Neural cell (in vitro differentiated cells): ENCODE data around the gene ZFR. TPM values are rescaled to one million over a fixed set of nuclear protein-coding genes. Genes with fewer than 3 reads are reported as not detected.

ENCODE experiments used
- H2AFZ ChIP-seq: fragments of 200-600, 300-800 bp; sonication (generic), shearing (Covaris generic); 2 replicates; pipeline ENCODE4 v1.6.0; 2014; ENCODE audit warnings: low read depth, mild to moderate bottlenecking, antibody characterized with exemption, low read length, moderate library complexity
- H3F3A ChIP-seq: fragments of 200-600 bp; shearing (Covaris generic); 2 replicates; pipeline ENCODE4 v1.6.1; 2016; ENCODE audit warnings: mild to moderate bottlenecking, moderate library complexity, mixed read lengths, antibody characterized with exemption, low read length; ENCODE audit not compliant: insufficient read depth, poor library complexity, severe bottlenecking
- H3K27ac ChIP-seq: fragments of 200-600, 300-800 bp; sonication (generic), shearing (Covaris generic); 2 replicates; pipeline ENCODE4 v1.5.1; 2014; ENCODE audit warnings: mild to moderate bottlenecking, low read length, moderate library complexity
- H3K27me3 ChIP-seq: fragments of 300-800, 200-600 bp; sonication (generic), shearing (Covaris generic); 2 replicates; pipeline ENCODE4 v1.6.0; 2014; ENCODE audit warnings: mild to moderate bottlenecking, low read depth, low read length, moderate library complexity; ENCODE audit not compliant: insufficient read depth
- H3K36me3 ChIP-seq: fragments of 300-800, 200-600 bp; sonication (generic), shearing (Covaris generic); 2 replicates; pipeline ENCODE4 v1.5.1; 2014; ENCODE audit warnings: mild to moderate bottlenecking, antibody characterized with exemption, low read length, moderate library complexity; ENCODE audit not compliant: insufficient read depth
- H3K4me2 ChIP-seq: fragments of 300-800, 200-600 bp; sonication (generic), shearing (Covaris generic); 2 replicates; pipeline ENCODE4 v1.6.0; 2014; ENCODE audit warnings: mild to moderate bottlenecking, low read length
- H3K4me3 ChIP-seq: fragments of 300-800, 200-600 bp; sonication (generic), shearing (Covaris generic); 2 replicates; pipeline ENCODE4 v1.5.1; 2014; ENCODE audit warnings: mild to moderate bottlenecking, low read length, moderate library complexity
- H3K79me2 ChIP-seq: fragments of 200-600 bp; shearing (Covaris generic); replicated peaks from 2 replicates; pipeline ENCODE4 v1.6.0; 2014; ENCODE audit warnings: mild to moderate bottlenecking, low read length, moderate library complexity; ENCODE audit not compliant: insufficient read depth
- H3K9ac ChIP-seq: fragments of 300-800, 200-600 bp; sonication (generic), shearing (Covaris generic); 2 replicates; pipeline ENCODE4 v1.6.1; 2016; ENCODE audit warnings: mild to moderate bottlenecking, low read length, mixed read lengths
- H3K9me2 ChIP-seq: fragments of 200-600 bp; shearing (Covaris generic); 2 replicates; pipeline ENCODE4 v1.6.1; 2016; ENCODE audit warnings: mild to moderate bottlenecking, low read length, mixed read lengths; ENCODE audit not compliant: insufficient read depth
- H3K9me3 ChIP-seq: fragments of 200-600, 300-800 bp; sonication (generic), shearing (Covaris generic); 2 replicates; pipeline ENCODE4 v1.6.1; 2016; ENCODE audit warnings: mild to moderate bottlenecking, mixed run types, low read length, moderate library complexity, mixed read lengths
- H4K20me1 ChIP-seq: fragments of 200-600 bp; shearing (Covaris generic); 2 replicates; pipeline ENCODE4 v1.6.1; 2016; ENCODE audit warnings: mild to moderate bottlenecking, mixed run types; ENCODE audit not compliant: insufficient read depth
- CTCF ChIP-seq: fragments of 450-650 bp; IDR thresholded peaks from 2 replicates; pipeline ENCODE4 v1.5.1; 2014; ENCODE audit warnings: antibody characterized with exemption, mild to moderate bottlenecking, moderate library complexity; ENCODE audit not compliant: poor library complexity, severe bottlenecking
- EP300 ChIP-seq: fragments of 450-650 bp; conservative IDR thresholded peaks from 2 replicates; pipeline ENCODE4 v1.6.1; 2014; ENCODE audit warnings: antibody characterized with exemption, mild to moderate bottlenecking, moderate library complexity; ENCODE audit not compliant: poor library complexity, severe bottlenecking
- EZH2 ChIP-seq: fragments of 200-600, 300-800 bp; shearing (Covaris generic), sonication (generic); IDR thresholded peaks from 2 replicates; pipeline ENCODE4 v1.6.1; 2014; ENCODE audit warnings: antibody characterized with exemption, low read length, borderline replicate concordance, mild to moderate bottlenecking; ENCODE audit not compliant: insufficient read depth, poor library complexity, severe bottlenecking
- MXI1 ChIP-seq: fragments of 450-650 bp; conservative IDR thresholded peaks from 2 replicates; pipeline ENCODE4 v1.6.1; 2014; ENCODE audit warnings: antibody characterized with exemption, mild to moderate bottlenecking; ENCODE audit not compliant: poor library complexity, severe bottlenecking
- POLR2AphosphoS5 ChIP-seq: IDR thresholded peaks from 2 replicates; pipeline ENCODE4 v1.6.1; 2012
- RAD21 ChIP-seq: fragments of 450-650 bp; conservative IDR thresholded peaks from 2 replicates; pipeline ENCODE4 v1.6.1; 2014; ENCODE audit warnings: antibody characterized with exemption, mild to moderate bottlenecking, moderate library complexity
- REST ChIP-seq: IDR thresholded peaks from 2 replicates; pipeline ENCODE4 v1.6.1; 2012; ENCODE audit warnings: borderline replicate concordance
- SMC3 ChIP-seq: fragments of 450-650 bp; conservative IDR thresholded peaks from 2 replicates; pipeline ENCODE4 v1.6.1; 2014; ENCODE audit warnings: antibody characterized with exemption, mild to moderate bottlenecking, moderate library complexity; ENCODE audit not compliant: poor library complexity
- TAF1 ChIP-seq: IDR thresholded peaks from 2 replicates; pipeline ENCODE4 v1.6.1; 2012; ENCODE audit warnings: low read depth
- polyA plus RNA-seq: library from polyadenylated mRNA; depleted of rRNA; stranded (reverse); fragments of >200 nt; gene quantifications from 2 replicates; pipeline ENCODE4 v1.2.3, GENCODE V29; 2014

The ZFR gene
- polyA plus RNA-seq, 1 donor from 2014 or later = 141 TPM

GRCh38 chr5:32458880-32459495, 14.4 kb upstream of the ZFR start (continued):
- TF ChIP-seq REST (no peak), POLR2AphosphoS5 (no peak), SMC3 (no peak), TAF1 (no peak)

GRCh38 chr5:32455311-32455710, 10.8 kb upstream of the ZFR start:
- Histone ChIP-seq H4K20me1 (no peaks in the 10 kb centered on the region), H3F3A (no peaks in the 10 kb centered on the region), H3K4me3 (no peak overlapping the region), H3K27me3 (no peaks in the 10 kb centered on the region), H3K36me3 (no peaks in the 10 kb centered on the region), H3K9me3 (no peaks in the 10 kb centered on the region), H3K27ac (no peak overlapping the region), H3K4me2 (no peak overlapping the region), H2AFZ (no peak overlapping the region), H3K9me2 (no peaks in the 10 kb centered on the region), H3K79me2 (no peaks in the 10 kb centered on the region), H3K9ac (no peak overlapping the region)
- TF ChIP-seq SMC3 = no peak

- H3K27me3 ChIP-seq = no peaks in the 10 kb centered on the region
- no peak overlapping the region for H3K4me3 ChIP-seq
Observed at GRCh38 chr5:32454821-32455220, 10.3 kb upstream of the ZFR start.

More at GRCh38 chr5:32454821-32455220, 10.3 kb upstream of the ZFR start:
- Histone ChIP-seq H3F3A (no peaks in the 10 kb centered on the region), H3K79me2 (no peaks in the 10 kb centered on the region), H4K20me1 (no peaks in the 10 kb centered on the region), H3K9ac (no peak overlapping the region), H2AFZ (no peak overlapping the region), H3K4me2 (no peak overlapping the region), H3K27ac (no peak overlapping the region), H3K36me3 (no peaks in the 10 kb centered on the region), H3K9me3 (no peaks in the 10 kb centered on the region), H3K9me2 (no peaks in the 10 kb centered on the region)
- no peak for TF ChIP-seq TAF1
- TF ChIP-seq EP300 = no peak
- no peak for TF ChIP-seq MXI1
- no peak for TF ChIP-seq EZH2
- no peak for TF ChIP-seq SMC3
- TF ChIP-seq REST = no peak
- no peak for TF ChIP-seq RAD21
- TF ChIP-seq POLR2AphosphoS5 = no peak
- no peak for TF ChIP-seq CTCF
